Thyroid gland (tissue), 4 donors: ENCODE results near the gene EXOC3. TPM values are rescaled to one million over a fixed set of nuclear protein-coding genes. Genes with fewer than 3 reads are reported as not detected.
A peak's percentile ranks its signal among the peaks of the same experiment; 100 is the strongest.
"Not testable (repeated sequence)": the region's sequence is repeated elsewhere in the genome, so short reads cannot be mapped to it uniquely, and the experiment has no call there.

Experiments used
- DNase-seq, 2 donors: peaks; one replicate each; pipeline ENCODE4 v3.0.0-alpha.2; 2019
- H3K27ac ChIP-seq, 3 donors: fragments of 200-600 bp; sonication (generic); 1 replicate in 2 of 3; 2 replicates in 1 of 3; pipeline ENCODE4 v1.5.1; 2016 to 2019; ENCODE audit warnings: mild to moderate bottlenecking in 1 of 3, moderate library complexity in 1 of 3
- H3K27me3 ChIP-seq: fragments of 200-600 bp; sonication (generic); one replicate; pipeline ENCODE4 v1.5.1; 2019
- H3K36me3 ChIP-seq, 2 donors: fragments of 200-600 bp; sonication (generic); one replicate each; pipeline ENCODE4 v1.5.1; 2016 to 2019
- H3K4me1 ChIP-seq, 2 donors: fragments of 200-600 bp; sonication (generic); one replicate each; pipeline ENCODE4 v1.5.1; 2017 to 2019
- H3K4me3 ChIP-seq, 3 donors: fragments of 200-600 bp; sonication (generic); replicated peaks in 1 of 3; 1 replicate in 2 of 3; 2 replicates in 1 of 3; pipeline ENCODE4 v1.5.1; 2016; ENCODE audit warnings: mild to moderate bottlenecking in 1 of 3
- H3K9me3 ChIP-seq: fragments of 200-600 bp; sonication (generic); one replicate; pipeline ENCODE4 v1.5.1; 2017
- CTCF ChIP-seq, 6 experiments: fragments of 200-600 bp in 3 of 6; fragments of 450-650 bp in 3 of 6; sonication (generic) in 3 of 6; IDR thresholded peaks; one replicate each; pipeline ENCODE4 v1.5.1; 2016 to 2019; ENCODE audit warnings: antibody characterized with exemption in 6 of 6, mild to moderate bottlenecking in 2 of 6, inconsistent platforms in 1 of 6, moderate library complexity in 1 of 6
- POLR2A ChIP-seq, 2 donors: fragments of 450-650 bp; IDR thresholded peaks; one replicate each; pipeline ENCODE4 v1.6.1; 2017; ENCODE audit warnings: antibody characterized with exemption in 2 of 2, mild to moderate bottlenecking in 2 of 2, moderate library complexity in 1 of 2
- WGBS, 2 donors: methylation state at CpG; one replicate each; pipeline ENCODE4 v1.1.5; 2017; 5-methylcytosine and 5-hydroxymethylcytosine counted together
- intact Hi-C: fragments of 100-400 bp; cut with DNase I; formaldehyde crosslinking; loops from one replicate; pipeline ENCODE4 v1.15.1; 2023
- total RNA-seq, 4 donors: library from RNA; depleted of rRNA; stranded (reverse); fragments of >200 nt; gene quantifications; one replicate each; pipeline ENCODE4 v1.2.3, GENCODE V29; 2016

The EXOC3 gene
- total RNA-seq, 4 donors from 2014 or later, result 39.7 to 49.6 (median 45.0) TPM

GRCh38 chr5:502325-503079, 59.5 kb downstream of the EXOC3 start:
- H3K4me1 ChIP-seq, result peaks cover 0 to 12% of the 10 kb centered on the region in 2 donors
- H3K9me3 ChIP-seq, result no peaks in the 10 kb centered on the region
- no peaks in the 10 kb centered on the region for H3K36me3 ChIP-seq
- no peak for TF ChIP-seq POLR2A (IDR thresholded peaks at IDR 0.05)
- no peak for TF ChIP-seq CTCF (IDR thresholded peaks at IDR 0.05)
- WGBS, 2 donors, result 45 to 51% methylated on average over 33 to 36 of the region's 36 CpGs
- peak overlapping the region in 1 of 3 donors; percentile 30 for H3K27ac ChIP-seq
- no peak overlapping the region for H3K4me3 ChIP-seq
- DNase-seq, result peak; percentile 77 to 79
- no peaks in the 10 kb centered on the region for H3K27me3 ChIP-seq
- intact Hi-C loops, result no loop called here

- Histone ChIP-seq H3K9me3 (no peaks in the 10 kb centered on the region), H3K27me3 (no peaks in the 10 kb centered on the region), H3K27ac (no peak overlapping the region), H3K36me3 (no peaks in the 10 kb centered on the region), H3K4me3 (no peak overlapping the region), H3K4me1 (peaks cover 0 to 12% of the 10 kb centered on the region in 2 donors)
- no peak for TF ChIP-seq CTCF (IDR thresholded peaks at IDR 0.05)
- TF ChIP-seq POLR2A (IDR thresholded peaks at IDR 0.05), result no peak
- 40 to 81% methylated on average over 1 to 15 of the region's 33 CpGs for WGBS, 2 donors
- DNase-seq, result no peak
- intact Hi-C loops, result no loop called here
Measured at GRCh38 chr5:504326-505154, 61.6 kb downstream of the EXOC3 start.

- no peaks in the 10 kb centered on the region for H3K36me3 ChIP-seq
- 57 to 62% methylated on average over 27 to 29 of the region's 30 CpGs for WGBS, 2 donors
- TF ChIP-seq CTCF (IDR thresholded peaks at IDR 0.05), result no peak
- TF ChIP-seq POLR2A (IDR thresholded peaks at IDR 0.05), result no peak
- H3K27ac ChIP-seq, result no peak overlapping the region
- intact Hi-C loops, result no loop called here
- H3K4me3 ChIP-seq, result no peak overlapping the region
- H3K9me3 ChIP-seq, result no peaks in the 10 kb centered on the region
- peaks cover 0 to 12% of the 10 kb centered on the region in 2 donors for H3K4me1 ChIP-seq
- no peaks in the 10 kb centered on the region for H3K27me3 ChIP-seq
- DNase-seq, result no peak
Measured at GRCh38 chr5:505951-506525, 63.1 kb downstream of the EXOC3 start.

DNA sequence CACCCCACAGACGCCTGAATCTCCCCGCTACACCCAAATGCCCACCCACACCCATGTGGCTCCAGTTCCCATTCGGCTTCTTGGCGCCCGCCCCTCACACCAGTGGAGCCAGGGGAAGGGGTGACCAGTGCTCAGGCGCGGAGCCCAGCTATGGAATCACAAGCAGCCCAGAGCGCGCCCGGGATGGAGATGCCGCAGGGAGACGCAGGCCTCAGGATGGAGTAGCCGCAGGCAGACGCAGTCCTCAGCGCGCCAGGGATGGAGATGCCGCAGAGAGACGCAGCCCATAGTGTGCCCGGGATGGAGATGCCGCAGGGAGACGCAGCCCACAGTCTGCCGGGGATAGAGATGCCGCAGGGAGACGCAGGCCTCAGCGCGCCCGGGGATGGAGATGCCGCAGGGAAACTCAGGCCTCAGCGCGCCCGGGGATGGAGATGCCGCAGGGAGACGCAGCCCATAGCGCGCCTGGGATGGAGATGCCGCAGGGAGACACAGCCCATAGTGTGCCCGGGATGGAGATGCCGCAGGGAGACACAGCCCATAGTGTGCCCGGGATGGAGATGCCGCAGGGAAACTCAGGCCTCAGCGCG, 65.1 kb downstream of the EXOC3 start:
- WGBS, 2 donors, result 95 to 96% methylated on average over 41 to 42 of the region's 42 CpGs
- H3K9me3 ChIP-seq, H3K27me3 ChIP-seq, H3K4me3 ChIP-seq, H3K4me1 ChIP-seq, intact Hi-C loops, DNase-seq, H3K27ac ChIP-seq, H3K36me3 ChIP-seq: not testable (repeated sequence)

DNA sequence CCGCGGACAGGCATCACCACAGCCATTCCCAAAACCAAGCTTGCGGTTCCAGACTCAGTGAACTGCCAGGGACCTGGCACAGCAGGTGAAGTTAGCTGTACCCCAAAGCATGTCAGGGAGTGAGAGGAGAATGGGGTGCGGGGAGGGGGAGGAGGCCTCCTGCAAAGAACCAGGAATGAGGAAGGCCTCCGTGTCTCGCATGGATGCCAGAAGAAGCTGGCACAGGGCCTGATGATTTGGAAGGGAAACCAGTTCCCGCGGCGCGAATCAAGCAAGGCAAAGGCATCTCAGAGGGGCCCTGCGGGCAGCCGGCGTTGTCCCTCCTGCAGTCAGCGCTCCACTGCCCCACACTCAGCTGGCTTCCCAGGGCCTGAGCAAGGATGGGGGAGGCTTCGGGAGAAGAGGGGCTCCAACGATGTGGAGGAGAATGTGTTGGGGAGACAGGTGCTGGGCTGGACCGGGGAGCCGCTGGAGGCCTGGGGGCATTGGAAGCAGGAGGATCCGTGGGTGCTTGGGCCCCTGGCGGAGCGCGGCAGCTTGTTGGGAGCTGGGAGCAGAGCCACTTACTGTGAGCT, 66.7 kb downstream of the EXOC3 start:
- DNase-seq, result peak; percentile 55 to 56
- Histone ChIP-seq H3K4me3 (no peak overlapping the region), H3K27me3 (no peaks in the 10 kb centered on the region), H3K4me1 (no peaks in the 10 kb centered on the region), H3K9me3 (no peaks in the 10 kb centered on the region), H3K36me3 (no peaks in the 10 kb centered on the region), H3K27ac (no peak overlapping the region)
- intact Hi-C loops, result no loop called here
- WGBS, 2 donors, result 51 to 60% methylated on average over 22 of the region's 22 CpGs
- TF ChIP-seq CTCF (IDR thresholded peaks at IDR 0.05) (no peak), POLR2A (IDR thresholded peaks at IDR 0.05) (no peak)
